ENCODE measurements around the gene OLAH.

Gene OLAH

GRCh38 chr10:15099886-15100285, 56.1 kb downstream of the OLAH start:
- no peak for DNase-seq
- Histone ChIP-seq H3K27ac (ENCODE audit: low read length, poor library complexity, severe bottlenecking) (no peak overlapping the region), H3K4me3 (ENCODE audit: insufficient read depth in 1 of 2, low read depth in 1 of 2, low read length in 2 of 2) (no peak overlapping the region), H4K8ac (ENCODE audit: low read length) (no peak overlapping the region), H4K91ac (ENCODE audit: low read length) (no peak overlapping the region), H3K14ac (ENCODE audit: low read length in 2 of 2) (no peak overlapping the region), H3K23ac (ENCODE audit: low read length in 2 of 2) (no peak overlapping the region), H3K36me3 (ENCODE audit: control insufficient read depth in 1 of 2, insufficient read depth in 2 of 2, low read depth in 1 of 2, low read length in 2 of 2) (peaks cover 17 to 41% of the 10 kb centered on the region in 2 experiments), H2BK5ac (ENCODE audit: low read depth, low read length, poor library complexity, severe bottlenecking) (no peak overlapping the region), H3K9ac (ENCODE audit: low read length) (peak overlapping the region; percentile 51), H2BK15ac (ENCODE audit: low read depth, poor library complexity, severe bottlenecking) (no peak overlapping the region), H2AK5ac (ENCODE audit: low read length, severe bottlenecking) (no peak overlapping the region), H3K27me3 (ENCODE audit: control insufficient read depth in 1 of 2, insufficient read depth in 1 of 2, low read length in 2 of 2) (no peaks in the 10 kb centered on the region), H3K18ac (ENCODE audit: low read depth in 1 of 2, low read length in 2 of 2) (no peak overlapping the region), H3K4me2 (ENCODE audit: low read length, poor library complexity, severe bottlenecking) (no peak overlapping the region), H3K4ac (ENCODE audit: low read depth in 1 of 2, low read length in 2 of 2) (no peak overlapping the region), H3K4me1 (ENCODE audit: control insufficient read depth, insufficient read depth, low read depth, low read length) (peaks cover 5% of the 10 kb centered on the region), H3K79me1 (replicated peaks; ENCODE audit: low read length, poor library complexity, severe bottlenecking) (peaks cover 12% of the 10 kb centered on the region), H2BK120ac (ENCODE audit: low read depth, low read length) (no peak overlapping the region), H2BK12ac (ENCODE audit: low read length in 2 of 2) (no peak overlapping the region), H2AFZ (ENCODE audit: low read depth, low read length) (no peak overlapping the region), H3K9me3 (ENCODE audit: control insufficient read depth, low read length) (no peaks in the 10 kb centered on the region)
- WGBS, result 97% methylated on average over 4 of the region's 4 CpGs

DNA sequence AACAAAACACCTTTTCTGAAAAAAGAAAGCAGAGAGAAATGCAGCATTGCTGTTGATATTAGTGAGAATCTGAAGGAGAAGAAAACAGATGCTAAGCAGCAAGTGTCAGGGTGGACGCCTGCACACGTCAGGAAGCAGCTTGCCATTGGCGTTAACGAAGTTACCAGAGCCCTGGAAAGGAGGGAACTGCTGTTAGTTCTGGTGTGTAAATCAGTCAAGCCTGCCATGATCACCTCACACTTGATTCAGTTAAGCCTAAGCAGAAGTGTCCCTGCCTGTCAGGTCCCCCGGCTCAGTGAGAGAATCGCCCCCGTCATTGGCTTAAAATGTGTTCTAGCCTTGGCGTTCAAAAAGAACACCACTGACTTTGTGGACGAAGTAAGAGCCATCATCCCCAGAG, 59.8 kb downstream of the OLAH start:
- no peak overlapping the region for H4K8ac ChIP-seq (ENCODE audit: low read length)
- H2BK15ac ChIP-seq (ENCODE audit: low read depth, poor library complexity, severe bottlenecking), result no peak overlapping the region
- H3K36me3 ChIP-seq (ENCODE audit: control insufficient read depth in 1 of 2, insufficient read depth in 2 of 2, low read depth in 1 of 2, low read length in 2 of 2), result peaks cover 28 to 72% of the 10 kb centered on the region in 2 experiments
- H4K91ac ChIP-seq (ENCODE audit: low read length), result no peak overlapping the region
- no peak overlapping the region for H3K4me3 ChIP-seq (ENCODE audit: insufficient read depth in 1 of 2, low read depth in 1 of 2, low read length in 2 of 2)
- peaks cover 2% of the 10 kb centered on the region for H3K4me1 ChIP-seq (ENCODE audit: control insufficient read depth, insufficient read depth, low read depth, low read length)
- no peak overlapping the region for H3K18ac ChIP-seq (ENCODE audit: low read depth in 1 of 2, low read length in 2 of 2)
- 90% methylated on average over 9 of the region's 9 CpGs for WGBS
- H3K27me3 ChIP-seq (ENCODE audit: control insufficient read depth in 1 of 2, insufficient read depth in 1 of 2, low read length in 2 of 2), result no peaks in the 10 kb centered on the region
- H3K4me2 ChIP-seq (ENCODE audit: low read length, poor library complexity, severe bottlenecking), result no peak overlapping the region
- H2AK5ac ChIP-seq (ENCODE audit: low read length, severe bottlenecking), result no peak overlapping the region
- H3K14ac ChIP-seq (ENCODE audit: low read length in 2 of 2), result no peak overlapping the region
- no peak overlapping the region for H2AFZ ChIP-seq (ENCODE audit: low read depth, low read length)
- peaks cover 10% of the 10 kb centered on the region for H3K79me1 ChIP-seq (replicated peaks; ENCODE audit: low read length, poor library complexity, severe bottlenecking)
- H3K27ac ChIP-seq (ENCODE audit: low read length, poor library complexity, severe bottlenecking), result no peak overlapping the region
- H3K4ac ChIP-seq (ENCODE audit: low read depth in 1 of 2, low read length in 2 of 2), result no peak overlapping the region
- no peak overlapping the region for H2BK120ac ChIP-seq (ENCODE audit: low read depth, low read length)
- no peak for DNase-seq
- no peak overlapping the region for H3K9ac ChIP-seq (ENCODE audit: low read length)
- H2BK12ac ChIP-seq (ENCODE audit: low read length in 2 of 2), result no peak overlapping the region
- no peak overlapping the region for H3K23ac ChIP-seq (ENCODE audit: low read length in 2 of 2)
- H2BK5ac ChIP-seq (ENCODE audit: low read depth, low read length, poor library complexity, severe bottlenecking), result no peak overlapping the region
- H3K9me3 ChIP-seq (ENCODE audit: control insufficient read depth, low read length), result no peaks in the 10 kb centered on the region

DNA sequence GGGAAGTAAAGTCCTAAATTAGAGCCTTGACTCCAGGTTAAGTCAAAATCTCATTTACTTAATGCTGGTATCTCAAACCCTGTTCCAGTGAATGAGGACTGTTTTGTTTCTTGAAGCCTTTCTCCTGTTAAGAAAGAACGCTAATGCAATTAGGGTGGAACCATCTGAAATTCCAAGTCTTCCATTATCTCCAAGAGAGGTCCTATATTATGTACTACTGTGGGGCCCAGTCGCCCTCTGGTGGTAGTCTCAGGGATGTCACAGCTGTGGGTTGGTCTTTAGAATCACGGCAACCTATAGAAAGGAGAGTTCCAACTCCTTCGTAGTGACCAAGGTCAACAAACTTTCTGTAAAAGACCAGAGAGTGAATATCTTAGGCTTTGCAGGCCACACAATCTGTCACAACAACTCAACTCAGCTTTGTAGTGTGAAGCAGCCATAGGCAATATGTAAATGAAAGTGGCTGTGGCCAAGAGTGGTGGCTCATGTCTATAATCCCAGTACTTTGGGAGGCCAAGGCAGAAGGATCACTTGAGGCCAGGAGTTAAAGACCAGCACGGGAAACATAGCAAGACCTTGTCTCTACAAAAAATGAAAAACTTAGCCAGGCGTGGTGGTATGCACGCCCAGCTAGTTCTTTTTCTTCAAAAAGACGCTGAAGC, 62.7 kb downstream of the OLAH start:
- DNase-seq, result peak; percentile 80
- H3K4me1 ChIP-seq (ENCODE audit: control insufficient read depth, insufficient read depth, low read depth, low read length), result no peaks in the 10 kb centered on the region
- 62% methylated on average over 7 of the region's 8 CpGs for WGBS
- no peak overlapping the region for H4K91ac ChIP-seq (ENCODE audit: low read length)
- no peak overlapping the region for H2AK5ac ChIP-seq (ENCODE audit: low read length, severe bottlenecking)
- peak overlapping the region; percentile 29 for H4K8ac ChIP-seq (ENCODE audit: low read length)
- H2BK15ac ChIP-seq (ENCODE audit: low read depth, poor library complexity, severe bottlenecking), result no peak overlapping the region
- no peak overlapping the region for H3K4me2 ChIP-seq (ENCODE audit: low read length, poor library complexity, severe bottlenecking)
- H3K79me1 ChIP-seq (replicated peaks; ENCODE audit: low read length, poor library complexity, severe bottlenecking), result peaks cover 8% of the 10 kb centered on the region
- H3K9me3 ChIP-seq (ENCODE audit: control insufficient read depth, low read length), result no peaks in the 10 kb centered on the region
- H3K23ac ChIP-seq (ENCODE audit: low read length in 2 of 2), result no peak overlapping the region
- H2AFZ ChIP-seq (ENCODE audit: low read depth, low read length), result no peak overlapping the region
- H2BK12ac ChIP-seq (ENCODE audit: low read length in 2 of 2), result no peak overlapping the region
- H3K36me3 ChIP-seq (ENCODE audit: control insufficient read depth in 1 of 2, insufficient read depth in 2 of 2, low read depth in 1 of 2, low read length in 2 of 2), result peaks cover 38 to 77% of the 10 kb centered on the region in 2 experiments
- no peak overlapping the region for H2BK5ac ChIP-seq (ENCODE audit: low read depth, low read length, poor library complexity, severe bottlenecking)
- H2BK120ac ChIP-seq (ENCODE audit: low read depth, low read length), result no peak overlapping the region
- H3K27me3 ChIP-seq (ENCODE audit: control insufficient read depth in 1 of 2, insufficient read depth in 1 of 2, low read length in 2 of 2), result no peaks in the 10 kb centered on the region
- no peak overlapping the region for H3K27ac ChIP-seq (ENCODE audit: low read length, poor library complexity, severe bottlenecking)
- H3K4me3 ChIP-seq (ENCODE audit: insufficient read depth in 1 of 2, low read depth in 1 of 2, low read length in 2 of 2), result no peak overlapping the region
- no peak overlapping the region for H3K14ac ChIP-seq (ENCODE audit: low read length in 2 of 2)
- H3K9ac ChIP-seq (ENCODE audit: low read length), result peak overlapping the region; percentile 45
- H3K18ac ChIP-seq (ENCODE audit: low read depth in 1 of 2, low read length in 2 of 2), result no peak overlapping the region
- no peak overlapping the region for H3K4ac ChIP-seq (ENCODE audit: low read depth in 1 of 2, low read length in 2 of 2)

- 98% methylated on average over 13 of the region's 13 CpGs for WGBS
- H3K4me3 ChIP-seq (ENCODE audit: insufficient read depth in 1 of 2, low read depth in 1 of 2, low read length in 2 of 2), result no peak overlapping the region
- H4K8ac ChIP-seq (ENCODE audit: low read length), result no peak overlapping the region
Observed at GRCh38 chr10:15112657-15113056, 68.9 kb downstream of the OLAH start.

More at GRCh38 chr10:15112657-15113056, 68.9 kb downstream of the OLAH start:
- Histone ChIP-seq H2AFZ (ENCODE audit: low read depth, low read length) (no peak overlapping the region), H3K36me3 (ENCODE audit: control insufficient read depth in 1 of 2, insufficient read depth in 2 of 2, low read depth in 1 of 2, low read length in 2 of 2) (peaks cover 21 to 68% of the 10 kb centered on the region in 2 experiments), H2BK5ac (ENCODE audit: low read depth, low read length, poor library complexity, severe bottlenecking) (no peak overlapping the region), H2BK120ac (ENCODE audit: low read depth, low read length) (no peak overlapping the region), H3K27me3 (ENCODE audit: control insufficient read depth in 1 of 2, insufficient read depth in 1 of 2, low read length in 2 of 2) (no peaks in the 10 kb centered on the region), H3K4me2 (ENCODE audit: low read length, poor library complexity, severe bottlenecking) (no peak overlapping the region), H2BK12ac (ENCODE audit: low read length in 2 of 2) (no peak overlapping the region), H3K18ac (ENCODE audit: low read depth in 1 of 2, low read length in 2 of 2) (no peak overlapping the region), H3K14ac (ENCODE audit: low read length in 2 of 2) (no peak overlapping the region), H4K91ac (ENCODE audit: low read length) (no peak overlapping the region), H3K4me1 (ENCODE audit: control insufficient read depth, insufficient read depth, low read depth, low read length) (no peaks in the 10 kb centered on the region), H3K9me3 (ENCODE audit: control insufficient read depth, low read length) (no peaks in the 10 kb centered on the region), H3K27ac (ENCODE audit: low read length, poor library complexity, severe bottlenecking) (no peak overlapping the region), H3K23ac (ENCODE audit: low read length in 2 of 2) (no peak overlapping the region), H3K79me1 (replicated peaks; ENCODE audit: low read length, poor library complexity, severe bottlenecking) (peaks cover 6% of the 10 kb centered on the region), H2AK5ac (ENCODE audit: low read length, severe bottlenecking) (no peak overlapping the region), H3K9ac (ENCODE audit: low read length) (no peak overlapping the region), H3K4ac (ENCODE audit: low read depth in 1 of 2, low read length in 2 of 2) (no peak overlapping the region), H2BK15ac (ENCODE audit: low read depth, poor library complexity, severe bottlenecking) (no peak overlapping the region)
- no peak for DNase-seq
